Activated naive CD8-positive, alpha-beta T cell treated with anti-CD3 and anti-CD28 coated beads, Interleukin-2, amount 10 ng/mL, durations not matched to agents 7 days and 5 days (primary cell): ENCODE data around the gene CSNK1D. TPM values are rescaled to one million over a fixed set of nuclear protein-coding genes. Genes with fewer than 3 reads are reported as not detected.

ENCODE experiments used
- ATAC-seq: fragments of 150-1000 bp; cut with Tn5 transposase; one replicate; pipeline ENCODE4 v1.10.0; 2021; ENCODE audit warnings: low read depth, moderate library complexity
- POLR2A ChIA-PET: fragments of 350-600 bp; sonication (Branson Sonifier 250); formaldehyde crosslinking; loops from one replicate; lab custom pipeline; 2021; ENCODE audit warnings: antibody characterized with exemption; lab: Charles Lee
- DNase-seq: peaks from one replicate; pipeline ENCODE4 v3.0.0; 2021
- H3K27ac Mint-ChIP-seq: one replicate; pipeline ENCODE4 v1.8.0; 2022; ENCODE audit warnings: mild to moderate bottlenecking, mixed read lengths
- H3K27me3 Mint-ChIP-seq: one replicate; pipeline ENCODE4 v1.8.0; 2022; ENCODE audit warnings: mild to moderate bottlenecking, moderate library complexity, mixed read lengths
- H3K36me3 Mint-ChIP-seq: one replicate; pipeline ENCODE4 v1.8.0; 2021; ENCODE audit warnings: mild to moderate bottlenecking, mixed read lengths
- H3K4me1 Mint-ChIP-seq: one replicate; pipeline ENCODE4 v1.8.0; 2021; ENCODE audit warnings: mixed read lengths
- H3K4me3 Mint-ChIP-seq: one replicate; pipeline ENCODE4 v1.8.0; 2022; ENCODE audit warnings: mild to moderate bottlenecking, moderate library complexity, mixed read lengths
- H3K9me3 Mint-ChIP-seq: one replicate; pipeline ENCODE4 v1.8.0; 2021; ENCODE audit warnings: mixed read lengths
- total RNA-seq, 2 experiments: library from RNA; stranded (reverse); gene quantifications; one replicate each; pipeline ENCODE4 v1.2.3, GENCODE V29; 2021

CSNK1D gene
- total RNA-seq, 2 experiments from 2014 or later = 135 to 140 TPM

GRCh38 chr17:82231562-82232321, 41.8 kb downstream of the CSNK1D start:
- no peaks in the 10 kb centered on the region for H3K27me3 Mint-ChIP-seq
- H3K4me3 Mint-ChIP-seq = peak overlapping the region; percentile 47
- peaks cover 4% of the 10 kb centered on the region for H3K36me3 Mint-ChIP-seq
- no peaks in the 10 kb centered on the region for H3K9me3 Mint-ChIP-seq
- DNase-seq (no peak), ATAC-seq (no peak)
- no peak overlapping the region for H3K27ac Mint-ChIP-seq
- POLR2A ChIA-PET = interaction anchor here (4.0 to 4.5 kb wide), 2 partner anchors 26 to 32 kb away, joined by 27 to 51 read pairs; no protein-coding TSS in a partner anchor
- peaks cover 11% of the 10 kb centered on the region for H3K4me1 Mint-ChIP-seq

- Mint-ChIP-seq H3K27ac (no peak overlapping the region), H3K27me3 (no peaks in the 10 kb centered on the region), H3K4me3 (peak overlapping the region; percentile 47), H3K9me3 (no peaks in the 10 kb centered on the region), H3K4me1 (peaks cover 11% of the 10 kb centered on the region), H3K36me3 (peaks cover 3% of the 10 kb centered on the region)
- DNase-seq (no peak), ATAC-seq (no peak)
- POLR2A ChIA-PET = interaction anchor here (4.0 to 4.5 kb wide), 2 partner anchors 26 to 31 kb away, joined by 27 to 51 read pairs; no protein-coding TSS in a partner anchor
These were observed 42.3 kb downstream of the CSNK1D start for GRCh38 chr17:82231312-82231561.

DNA sequence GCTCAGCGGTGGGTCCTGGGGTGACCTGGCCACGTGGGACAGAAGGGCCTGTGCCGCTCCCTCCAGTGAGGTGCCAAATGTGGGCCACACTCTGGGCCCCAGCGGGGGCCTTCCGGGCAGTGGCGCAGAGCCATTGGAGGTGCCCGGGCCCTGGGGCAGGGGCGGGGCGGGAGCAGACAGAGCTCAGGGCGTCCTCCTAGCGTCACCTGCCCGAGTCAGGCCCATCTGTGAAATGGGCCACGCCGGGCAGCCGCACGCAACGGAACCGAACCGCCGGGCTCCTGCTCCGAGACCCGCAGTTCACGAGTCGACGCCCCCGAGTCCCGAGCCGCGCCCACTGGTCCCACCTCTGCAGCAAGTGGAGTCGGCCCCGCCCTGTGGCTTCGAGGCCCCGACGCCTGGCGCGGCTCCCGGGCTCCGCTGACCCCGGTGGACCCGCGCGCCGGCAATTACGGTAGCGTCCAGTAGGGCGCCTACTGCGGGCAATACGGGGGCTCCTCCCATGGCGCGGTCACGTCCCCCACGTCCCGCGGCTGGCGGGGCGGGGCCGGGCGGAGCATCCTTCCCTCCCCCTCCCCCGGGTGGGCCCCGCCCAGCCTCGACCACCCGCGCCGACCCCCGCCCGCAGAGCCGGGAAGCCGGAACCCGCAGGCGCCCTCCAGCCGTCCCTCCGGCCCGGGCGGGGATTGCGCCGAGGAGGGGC, 42.7 kb downstream of the CSNK1D start:
- peak; percentile 37 for ATAC-seq
- peak overlapping the region; percentile 88 for H3K27ac Mint-ChIP-seq
- H3K4me1 Mint-ChIP-seq = peaks cover 11% of the 10 kb centered on the region
- H3K9me3 Mint-ChIP-seq = no peaks in the 10 kb centered on the region
- H3K36me3 Mint-ChIP-seq = peaks cover 3% of the 10 kb centered on the region
- peak overlapping the region; percentile 97 for H3K4me3 Mint-ChIP-seq
- peak; percentile 86 for DNase-seq
- POLR2A ChIA-PET = interaction anchor here (1.2 to 4.5 kb wide), 6 partner anchors 7 to 67 kb away, joined by 3 to 51 read pairs (median 16); no protein-coding TSS in a partner anchor
- H3K27me3 Mint-ChIP-seq = no peaks in the 10 kb centered on the region

DNA sequence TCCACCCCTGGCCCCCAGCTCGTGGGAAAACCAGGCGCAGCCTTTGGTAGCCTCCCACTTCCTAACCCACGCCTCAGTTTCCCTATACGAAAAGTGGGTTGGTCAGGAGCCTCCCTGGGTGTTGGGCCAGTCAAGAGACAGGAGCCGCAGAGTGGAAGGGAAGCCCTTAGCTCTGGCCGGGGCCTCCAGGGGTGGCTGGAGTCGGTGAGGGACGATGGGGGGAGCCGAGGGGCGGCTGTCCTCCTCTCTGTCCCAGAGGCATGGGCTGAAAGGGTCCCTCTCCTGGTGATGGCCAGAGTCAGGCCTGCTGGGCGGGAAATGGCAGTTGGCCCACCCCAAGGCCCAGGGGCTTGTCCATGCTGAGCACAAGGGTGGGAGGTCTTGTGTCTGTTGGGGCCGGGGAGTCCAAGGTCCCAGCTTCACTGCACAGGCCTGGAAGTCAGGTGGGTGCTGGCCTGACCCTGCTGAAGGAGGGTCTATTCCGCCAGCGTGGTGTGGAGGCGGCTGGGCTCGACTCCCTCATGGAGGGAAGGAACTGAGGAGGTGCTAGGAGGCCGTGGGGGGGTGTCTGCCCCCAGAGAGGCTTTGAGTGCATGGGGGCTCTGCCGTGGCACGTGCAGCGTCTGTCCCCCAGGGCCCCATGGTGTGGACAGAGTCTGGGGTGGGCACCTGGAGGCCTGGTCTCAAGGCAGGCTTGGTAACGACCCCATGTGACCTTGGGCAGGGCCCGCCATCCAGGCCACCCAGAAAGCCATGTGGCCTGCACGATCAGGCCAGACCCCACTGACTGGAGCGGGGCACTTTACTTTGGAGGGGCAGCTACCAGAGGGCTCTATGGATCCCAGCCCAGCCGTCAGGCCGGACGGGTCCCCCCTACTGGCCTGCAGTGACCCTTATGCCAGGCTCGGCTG, 43.5 kb downstream of the CSNK1D start:
- Mint-ChIP-seq H3K36me3 (peaks cover 3% of the 10 kb centered on the region), H3K27ac (peak overlapping the region; percentile 88), H3K4me1 (peaks cover 10% of the 10 kb centered on the region), H3K27me3 (no peaks in the 10 kb centered on the region), H3K9me3 (no peaks in the 10 kb centered on the region), H3K4me3 (peak overlapping the region; percentile 97)
- no peak for DNase-seq
- POLR2A ChIA-PET = interaction anchor here (0.8 to 4.5 kb wide), 16 partner anchors 8 to 207 kb away, joined by 3 to 51 read pairs (median 10); partner anchors contain the start of genes CCDC57, CD7, CENPX and DCXR
- ATAC-seq = no peak

DNA sequence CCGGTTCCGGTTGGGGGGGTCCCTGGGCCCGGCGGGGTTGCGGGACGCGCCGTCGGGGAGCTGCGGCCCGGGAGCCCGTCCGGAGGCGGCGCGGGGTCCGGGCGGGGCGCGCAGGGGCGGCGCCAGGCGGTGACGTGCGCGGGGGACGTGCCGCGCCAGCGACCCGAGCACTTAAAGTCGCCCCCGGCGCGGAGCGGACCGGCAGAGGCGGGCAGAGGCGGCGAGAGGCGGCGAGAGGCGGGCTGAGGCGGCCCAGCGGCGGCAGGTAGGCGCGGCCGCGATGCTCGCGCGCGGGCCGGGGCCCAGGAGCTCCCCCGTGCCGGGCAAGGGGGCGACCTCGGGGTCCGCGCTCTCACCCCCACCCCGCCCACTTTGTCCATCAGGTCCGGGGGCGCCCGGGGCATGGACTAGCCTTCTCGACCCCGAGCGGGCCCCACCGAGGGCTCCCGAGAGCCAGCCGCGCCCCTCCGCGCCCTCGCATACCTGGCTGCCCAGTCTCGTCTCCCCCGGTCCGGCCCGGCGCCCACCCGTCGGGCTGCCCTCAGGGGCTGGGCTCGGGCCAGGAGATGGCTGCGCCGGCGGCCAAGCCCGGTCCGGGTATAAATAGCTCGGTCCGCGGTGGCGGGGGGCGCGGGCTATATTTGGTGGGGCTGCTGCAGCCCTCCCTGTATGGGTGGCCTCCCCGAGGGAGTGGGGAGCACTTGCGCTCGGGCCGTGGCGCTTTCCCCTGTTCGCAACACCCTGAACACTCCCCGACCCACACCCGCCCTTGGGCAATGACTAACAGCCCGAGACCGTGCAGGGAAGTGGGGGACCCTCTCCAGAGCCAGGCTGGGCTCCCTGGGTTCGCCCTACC, 44.4 kb downstream of the CSNK1D start, which contains the start of gene SLC16A3:
Gene SLC16A3, plus strand, starts transcription at position 201 of the 856 bp plus-strand sequence. CDS start 6,967 bp downstream, outside the sequence.
- POLR2A ChIA-PET = interaction anchor here (0.5 to 4.5 kb wide), 19 partner anchors 9 to 206 kb away, joined by 3 to 51 read pairs (median 8); partner anchors contain the start of genes CCDC57, CD7, CENPX and DCXR
- H3K4me3 Mint-ChIP-seq = peak within 1 kb of the TSS; percentile 97
- H3K4me1 Mint-ChIP-seq = peaks cover 9% of the 10 kb centered on the region
- H3K27ac Mint-ChIP-seq = peak within 1 kb of the TSS; percentile 91
- peaks cover 3% of the 10 kb centered on the region for H3K36me3 Mint-ChIP-seq
- ATAC-seq = peak; percentile 53
- DNase-seq = peak; percentile 88
- no peaks in the 10 kb centered on the region for H3K9me3 Mint-ChIP-seq
- no peaks in the 10 kb centered on the region for H3K27me3 Mint-ChIP-seq

DNA sequence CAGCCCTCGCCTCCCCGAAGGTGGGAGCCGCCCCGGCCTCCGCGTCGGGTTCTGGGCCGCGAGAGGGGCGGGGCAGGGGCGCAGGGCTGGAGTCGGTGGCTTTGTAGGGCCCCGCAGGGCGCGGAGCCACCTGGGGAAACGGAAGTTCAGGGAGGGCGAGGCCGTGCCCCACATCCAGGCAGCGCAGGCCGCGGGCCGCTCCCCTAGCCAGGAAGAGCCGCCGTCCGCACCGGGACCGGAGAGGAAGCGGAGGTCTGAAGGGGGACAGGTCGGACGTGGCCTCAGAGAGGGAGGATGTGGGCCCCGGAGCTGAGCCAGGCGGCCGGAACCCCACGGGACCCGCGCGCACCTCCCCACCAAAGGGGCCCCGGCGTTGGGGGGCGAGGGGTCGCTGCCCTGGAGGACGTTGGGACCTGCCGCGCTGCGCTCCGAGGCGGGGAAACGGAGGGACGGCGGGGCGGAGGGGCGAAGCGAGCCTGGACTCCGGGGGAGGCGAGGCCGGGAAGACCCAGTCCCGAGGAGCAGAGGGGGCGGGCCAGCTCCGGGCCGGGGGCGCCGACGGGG, 45.1 kb downstream of the CSNK1D start:
- POLR2A ChIA-PET = interaction anchor here (0.5 to 4.5 kb wide), 16 partner anchors 9 to 205 kb away, joined by 4 to 51 read pairs (median 10); partner anchors contain the start of genes CCDC57, CD7, CENPX and DCXR
- peak; percentile 58 for ATAC-seq

DNA sequence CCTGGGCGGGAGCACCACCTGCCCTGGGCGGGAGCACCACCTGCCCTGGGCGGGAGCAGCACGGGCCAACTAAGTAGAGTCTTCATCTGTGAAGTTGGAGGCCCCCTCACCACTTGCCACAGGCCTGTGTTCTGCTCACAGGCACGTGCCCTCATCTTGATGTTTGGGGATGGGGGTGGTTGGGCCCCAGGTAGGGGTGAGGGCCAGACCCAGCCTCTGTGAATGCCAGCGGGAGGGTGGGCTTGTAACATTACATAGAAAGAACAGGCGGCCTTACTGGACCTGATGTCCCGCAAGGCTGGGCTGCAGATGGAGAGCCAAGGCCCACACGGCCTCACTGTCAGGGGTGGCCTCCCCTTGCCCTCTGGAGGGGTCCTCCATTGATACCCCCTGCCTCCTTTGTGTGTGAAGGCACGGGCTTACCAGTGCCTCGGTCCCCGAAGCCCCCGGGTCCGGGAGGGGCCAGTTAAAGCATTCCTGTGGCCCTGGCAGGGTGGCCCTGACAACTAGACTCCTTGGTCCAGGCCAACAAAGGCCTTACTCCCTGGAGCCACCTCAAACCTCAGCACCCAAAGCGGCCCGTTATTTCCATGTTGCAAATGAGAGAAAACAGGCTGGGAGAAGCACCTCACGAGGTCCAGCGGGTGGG, 45.7 kb downstream of the CSNK1D start:
- Mint-ChIP-seq H3K27me3 (peaks cover under 1% of the 10 kb centered on the region), H3K4me3 (peak overlapping the region; percentile 87), H3K27ac (peak overlapping the region; percentile 91), H3K36me3 (peaks cover 3% of the 10 kb centered on the region), H3K9me3 (no peaks in the 10 kb centered on the region), H3K4me1 (peaks cover 5% of the 10 kb centered on the region)
- DNase-seq = no peak
- no peak for ATAC-seq
- POLR2A ChIA-PET = interaction anchor here (0.9 to 4.5 kb wide), 8 partner anchors 10 to 75 kb away, joined by 3 to 51 read pairs (median 14); no protein-coding TSS in a partner anchor

More for the DNA sequence above, 45.1 kb downstream of the CSNK1D start:
- H3K4me1 Mint-ChIP-seq = peaks cover 7% of the 10 kb centered on the region
- H3K9me3 Mint-ChIP-seq = no peaks in the 10 kb centered on the region
- peaks cover 3% of the 10 kb centered on the region for H3K36me3 Mint-ChIP-seq
- peak overlapping the region; percentile 87 for H3K4me3 Mint-ChIP-seq
- peak; percentile 82 for DNase-seq
- H3K27me3 Mint-ChIP-seq = no peaks in the 10 kb centered on the region
- peak overlapping the region; percentile 91 for H3K27ac Mint-ChIP-seq

GRCh38 chr17:82226809-82227628, 46.5 kb downstream of the CSNK1D start:
- peak overlapping the region; percentile 87 for H3K4me3 Mint-ChIP-seq

GRCh38 chr17:82226146-82226808, 47.2 kb downstream of the CSNK1D start:
- Mint-ChIP-seq H3K36me3 (peaks cover 3% of the 10 kb centered on the region), H3K4me1 (peaks cover 7% of the 10 kb centered on the region), H3K9me3 (no peaks in the 10 kb centered on the region), H3K27me3 (peaks cover 2% of the 10 kb centered on the region), H3K4me3 (peak overlapping the region; percentile 25), H3K27ac (no peak overlapping the region)
- POLR2A ChIA-PET = no interaction called here
- DNase-seq = peak; percentile 28
- no peak for ATAC-seq

More at GRCh38 chr17:82226809-82227628, 46.5 kb downstream of the CSNK1D start:
- peaks cover 3% of the 10 kb centered on the region for H3K36me3 Mint-ChIP-seq
- peak overlapping the region; percentile 75 for H3K27ac Mint-ChIP-seq
- POLR2A ChIA-PET = interaction anchor here (0.9 kb wide), 1 partner anchor 71 kb away, joined by 3 read pairs; no protein-coding TSS in a partner anchor
- ATAC-seq (no peak), DNase-seq (peak; percentile 40)
- H3K27me3 Mint-ChIP-seq = peaks cover 2% of the 10 kb centered on the region
- no peaks in the 10 kb centered on the region for H3K9me3 Mint-ChIP-seq
- H3K4me1 Mint-ChIP-seq = peaks cover 5% of the 10 kb centered on the region

DNA sequence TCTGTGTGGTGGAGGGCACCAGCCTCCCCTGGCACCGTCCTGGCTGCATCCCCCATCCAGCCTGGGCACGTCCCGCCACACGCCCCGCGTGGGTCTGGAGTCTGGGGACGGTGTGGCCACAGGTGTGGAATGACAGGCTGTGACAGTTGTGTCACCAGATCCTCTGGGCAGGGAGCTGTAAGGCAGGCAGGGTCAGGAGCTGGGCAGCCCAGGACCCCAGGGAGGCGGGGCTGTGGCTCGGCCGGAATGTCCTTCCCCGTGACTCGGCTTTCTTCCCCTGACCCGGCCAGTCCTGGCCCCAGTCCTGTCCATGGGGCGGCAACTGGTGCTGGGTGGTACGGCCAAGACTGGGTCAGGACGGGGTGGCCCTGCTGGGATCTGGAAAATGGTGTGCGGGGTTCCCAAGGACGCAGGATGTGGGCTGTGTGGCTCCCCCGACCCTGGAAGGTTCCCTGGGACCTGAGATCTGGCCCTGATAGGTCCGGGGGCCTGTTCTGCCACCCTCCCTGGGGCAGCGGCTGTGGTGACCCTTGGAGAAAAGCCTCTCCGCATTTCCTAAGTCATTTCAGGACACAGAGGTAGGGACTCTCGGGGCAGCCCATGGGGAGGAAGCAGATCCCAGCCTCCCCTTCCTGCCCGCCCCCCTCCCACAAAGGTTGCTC, 48.0 kb downstream of the CSNK1D start:
- Mint-ChIP-seq H3K4me3 (peak overlapping the region; percentile 25), H3K4me1 (peaks cover 8% of the 10 kb centered on the region), H3K36me3 (peaks cover 3% of the 10 kb centered on the region), H3K9me3 (no peaks in the 10 kb centered on the region), H3K27me3 (peaks cover 2% of the 10 kb centered on the region), H3K27ac (no peak overlapping the region)
- peak; percentile 27 for DNase-seq
- no peak for ATAC-seq
- POLR2A ChIA-PET = no interaction called here
